ENCODE results near the gene FBN2.

DNA sequence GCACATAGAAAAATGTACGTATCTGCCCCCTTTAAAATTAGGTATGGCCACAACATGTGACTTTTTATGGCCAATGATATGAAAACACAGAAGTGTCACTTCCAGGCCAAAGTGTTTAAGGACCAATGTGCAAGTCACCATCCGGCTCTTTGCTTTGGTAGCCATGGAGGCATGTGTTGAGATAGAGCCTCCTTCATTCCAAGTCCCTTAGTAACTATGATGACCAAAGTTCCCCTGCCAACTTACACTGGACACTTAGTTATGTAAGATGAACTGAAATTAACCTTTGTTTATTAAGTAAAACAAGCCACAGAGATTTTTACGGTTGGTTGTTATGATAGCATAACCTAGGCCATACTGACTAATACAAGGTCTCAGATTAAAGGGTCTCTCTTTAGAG, 51.0 kb downstream of the FBN2 start:
- TF ChIP-seq, protein P1, sequence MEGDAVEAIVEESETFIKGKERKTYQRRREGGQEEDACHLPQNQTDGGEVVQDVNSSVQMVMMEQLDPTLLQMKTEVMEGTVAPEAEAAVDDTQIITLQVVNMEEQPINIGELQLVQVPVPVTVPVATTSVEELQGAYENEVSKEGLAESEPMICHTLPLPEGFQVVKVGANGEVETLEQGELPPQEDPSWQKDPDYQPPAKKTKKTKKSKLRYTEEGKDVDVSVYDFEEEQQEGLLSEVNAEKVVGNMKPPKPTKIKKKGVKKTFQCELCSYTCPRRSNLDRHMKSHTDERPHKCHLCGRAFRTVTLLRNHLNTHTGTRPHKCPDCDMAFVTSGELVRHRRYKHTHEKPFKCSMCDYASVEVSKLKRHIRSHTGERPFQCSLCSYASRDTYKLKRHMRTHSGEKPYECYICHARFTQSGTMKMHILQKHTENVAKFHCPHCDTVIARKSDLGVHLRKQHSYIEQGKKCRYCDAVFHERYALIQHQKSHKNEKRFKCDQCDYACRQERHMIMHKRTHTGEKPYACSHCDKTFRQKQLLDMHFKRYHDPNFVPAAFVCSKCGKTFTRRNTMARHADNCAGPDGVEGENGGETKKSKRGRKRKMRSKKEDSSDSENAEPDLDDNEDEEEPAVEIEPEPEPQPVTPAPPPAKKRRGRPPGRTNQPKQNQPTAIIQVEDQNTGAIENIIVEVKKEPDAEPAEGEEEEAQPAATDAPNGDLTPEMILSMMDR (IDR thresholded peaks at IDR 0.05): no peak
- no peak for TF ChIP-seq POLR2A (IDR thresholded peaks at IDR 0.05)
